SW480 (cell line): ENCODE results near the gene SULT2A1.
"Not testable (repeated sequence)": the region's sequence is repeated elsewhere in the genome, so short reads cannot be mapped to it uniquely, and the experiment has no call there.

Experiments used
- DNase-seq: peaks from one replicate; pipeline ENCODE4 v3.0.0-alpha.2; 2016; ENCODE audit warnings: low spot score

Gene SULT2A1

DNA sequence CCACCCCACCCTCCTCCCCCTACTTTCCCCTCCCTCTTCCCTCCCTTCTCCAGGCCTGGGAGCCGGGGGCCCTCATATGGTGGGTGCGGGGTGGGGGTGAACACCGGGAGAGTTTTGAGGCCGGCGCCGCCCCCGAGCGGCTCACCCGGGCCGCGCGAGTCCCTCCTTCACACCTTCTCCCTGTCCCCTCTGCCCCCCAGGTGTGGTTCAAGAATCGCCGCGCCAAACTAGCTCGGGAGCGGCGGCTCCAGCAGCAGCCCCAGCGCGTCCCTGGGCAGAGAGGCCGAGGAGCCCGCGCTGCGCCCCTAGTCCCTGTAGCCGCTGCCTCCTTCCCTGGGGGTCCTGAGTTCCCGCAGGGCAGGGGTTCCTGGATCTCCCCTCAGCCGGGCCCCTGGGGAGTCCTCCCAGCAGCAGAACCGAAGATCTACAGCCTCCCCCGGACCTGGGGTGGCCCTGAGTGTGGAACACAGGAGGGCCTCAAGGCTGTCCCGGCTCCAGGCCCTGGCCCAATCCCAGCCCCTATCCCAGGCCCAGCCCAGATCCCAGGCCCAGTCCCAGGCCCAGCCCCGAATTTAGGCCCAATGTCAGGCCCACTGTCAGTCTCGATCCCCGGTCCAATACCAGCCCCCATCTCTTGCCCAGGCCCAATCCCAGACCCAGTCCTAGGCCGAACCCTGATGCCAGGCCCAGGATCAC lies 25.4 kb downstream of the SULT2A1 start:
- DNase-seq: no peak

- not testable (repeated sequence) for DNase-seq
Observed at GRCh38 chr19:47859838-47860237, 26.3 kb downstream of the SULT2A1 start.

DNA sequence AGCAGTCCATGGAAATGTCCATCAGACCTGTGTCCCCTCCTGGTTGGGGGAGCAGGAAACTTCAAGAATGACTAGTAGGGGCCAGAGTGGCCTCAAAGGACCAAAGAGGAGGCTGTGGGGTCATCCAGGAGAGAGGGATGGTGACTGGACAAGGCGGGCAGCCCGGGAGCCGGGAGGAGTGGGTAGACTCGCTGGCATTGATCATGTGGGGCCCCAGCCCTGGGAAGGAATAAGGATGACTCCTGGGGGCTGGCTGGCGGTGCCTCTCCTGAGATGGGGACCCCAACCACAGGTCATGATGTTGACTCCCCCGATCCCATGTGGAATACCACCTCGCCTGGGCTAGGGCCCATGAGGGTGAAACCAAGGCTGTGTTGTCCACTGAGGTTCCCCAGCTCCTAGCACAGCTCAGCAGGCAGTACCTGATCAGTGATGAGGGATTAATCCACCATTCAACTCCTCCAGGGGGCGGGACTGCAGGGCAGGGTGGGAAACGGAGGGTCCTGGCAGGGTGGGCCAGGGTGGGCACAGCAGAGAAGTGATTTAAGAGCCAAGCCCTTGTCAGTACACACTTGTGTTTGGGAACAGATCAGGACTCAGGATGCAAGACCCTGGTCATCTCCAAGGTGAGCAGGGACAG lies 27.3 kb downstream of the SULT2A1 start, which contains the start of gene TPRX2:
TPRX2 (plus strand) TSS at position 590 of the 640 bp plus-strand sequence; CDS start at position 602, 12 bp downstream.
- not testable (repeated sequence) for DNase-seq

GRCh38 chr19:47858231-47858630 lies 27.9 kb downstream of the SULT2A1 start:
- not testable (repeated sequence) for DNase-seq

- no peak for DNase-seq
Observed at GRCh38 chr19:47854459-47854858, 31.7 kb downstream of the SULT2A1 start.

GRCh38 chr19:47853003-47853402 lies 33.1 kb downstream of the SULT2A1 start:
- DNase-seq: no peak

- DNase-seq: no peak
Observed at GRCh38 chr19:47848823-47849473, 37.2 kb downstream of the SULT2A1 start.

GRCh38 chr19:47848425-47848822 lies 37.7 kb downstream of the SULT2A1 start:
- DNase-seq: no peak

DNA sequence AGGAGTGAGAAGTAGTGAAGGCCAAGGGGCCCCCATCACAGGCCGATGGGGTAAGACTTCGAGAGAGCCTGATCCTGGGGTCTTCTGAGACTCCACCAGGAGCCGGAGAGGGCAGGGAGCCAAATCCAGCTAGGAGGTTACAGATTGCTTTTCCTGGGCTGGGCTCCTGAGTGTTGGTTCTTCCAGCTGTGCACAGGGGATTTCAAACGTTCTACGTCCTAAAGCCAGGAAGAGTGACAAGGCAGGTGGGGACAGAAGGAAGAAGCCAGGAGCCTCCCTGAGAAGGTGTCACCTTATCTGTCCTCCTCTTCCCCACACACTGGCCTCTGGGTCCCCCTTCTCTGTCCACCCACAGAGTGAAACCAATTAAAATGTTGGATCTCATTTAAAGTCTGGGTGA lies 43.2 kb downstream of the SULT2A1 start:
- DNase-seq: no peak

DNA sequence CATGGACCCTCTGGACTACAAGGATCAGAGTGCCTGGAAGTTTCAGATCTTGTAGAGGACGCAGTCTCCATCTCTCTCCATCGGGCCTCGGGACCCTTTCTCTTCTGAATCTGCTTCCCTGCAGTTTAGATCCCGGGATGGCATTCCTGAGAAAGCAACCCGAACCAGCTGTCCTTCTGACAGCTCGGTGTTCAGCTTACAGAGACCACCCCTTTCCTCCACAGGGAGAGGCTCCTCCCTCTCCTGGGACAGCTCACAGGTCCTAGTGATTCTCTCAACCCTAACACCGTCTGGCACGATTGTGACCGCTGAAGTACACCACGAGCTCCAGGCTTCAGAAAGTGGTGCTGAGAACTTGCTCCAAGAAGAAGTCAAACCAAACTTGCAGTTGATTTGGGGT lies 46.2 kb downstream of the SULT2A1 start:
- DNase-seq: no peak

- no peak for DNase-seq
Observed at GRCh38 chr19:47839411-47839810, 46.7 kb downstream of the SULT2A1 start.

DNA sequence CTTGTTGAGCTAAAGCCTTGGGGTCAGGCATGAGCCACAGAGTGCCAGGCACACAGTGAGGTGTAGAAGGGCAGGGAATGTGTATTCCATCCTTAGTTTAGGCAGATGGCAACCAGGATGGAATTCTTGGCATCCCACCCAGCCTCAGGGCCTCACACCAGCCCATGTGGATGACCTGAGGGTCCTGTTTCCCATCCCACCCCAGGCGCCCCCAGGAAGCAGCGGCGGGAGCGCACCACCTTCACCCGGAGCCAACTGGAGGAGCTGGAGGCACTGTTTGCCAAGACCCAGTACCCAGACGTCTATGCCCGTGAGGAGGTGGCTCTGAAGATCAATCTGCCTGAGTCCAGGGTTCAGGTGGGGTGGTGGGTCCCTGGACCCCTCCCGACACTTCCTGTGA lies 50.1 kb downstream of the SULT2A1 start:
- DNase-seq: no peak

GRCh38 chr19:47832723-47833122 lies 53.4 kb downstream of the SULT2A1 start:
- no peak for DNase-seq

DNA sequence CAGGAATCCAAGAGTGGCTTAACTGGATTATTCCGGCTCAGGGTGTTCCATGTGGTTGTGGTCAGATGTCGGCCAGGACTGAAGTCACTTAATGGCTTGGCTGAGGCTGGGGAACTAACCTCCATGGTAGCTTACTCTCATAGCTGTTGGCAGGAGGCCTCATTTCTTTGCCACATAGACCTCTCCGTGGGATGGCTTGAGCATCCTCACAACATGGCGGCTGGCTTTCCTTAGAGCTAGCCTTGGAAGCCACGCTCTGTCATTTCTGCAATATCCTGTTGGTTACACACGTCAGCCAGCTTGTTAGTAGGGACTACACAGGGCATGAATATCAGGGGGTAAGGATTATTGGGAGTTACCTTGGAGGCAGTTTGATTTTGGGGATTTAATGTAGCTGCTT lies 59.3 kb downstream of the SULT2A1 start:
- no peak for DNase-seq

GRCh38 chr19:47824396-47824795 lies 61.7 kb downstream of the SULT2A1 start:
- no peak for DNase-seq

GRCh38 chr19:47821460-47822020 lies 64.6 kb downstream of the SULT2A1 start, which contains the start of gene CRX:
TSS of gene CRX (plus strand) at chr19:47821937. CDS start at chr19:47834444, 12,507 bp downstream.
- no peak for DNase-seq
